GM12878 (cell line): ENCODE data around the gene MMP15. TPM values are rescaled to one million over a fixed set of nuclear protein-coding genes. Genes with fewer than 3 reads are reported as not detected.

Experiments
- ATAC-seq: fragments of 200-7000 bp; cut with Tn5 transposase; 3 replicates; pipeline ENCODE4 v1.9.1; 2020; ENCODE audit warnings: mild to moderate bottlenecking, moderate library complexity
- BruUV-seq: library from RNA; stranded (reverse); fragments of 400-500 nt; replicated peaks from 2 replicates; lab custom pipeline; 2021; lab: Mats Ljungman, UMichigan
- CTCF ChIA-PET: fragments of 300-600 bp; sonication (Branson Sonifier 250); formaldehyde crosslinking; extraction: SDS; loops from one replicate; lab custom pipeline; 2021; ENCODE audit warnings: inconsistent platforms; lab: Yijun Ruan, JAX
- POLR2A ChIA-PET: fragments of 350-600 bp; formaldehyde crosslinking; extraction: SDS; loops from one replicate; lab custom pipeline; 2021; ENCODE audit warnings: inconsistent platforms; lab: Charles Lee
- RAD21 ChIA-PET: fragments of 300-600 bp; sonication (Branson Sonifier 250); formaldehyde crosslinking; loops from one replicate; lab custom pipeline; 2023; ENCODE audit warnings: antibody characterized with exemption; ENCODE audit not compliant: unreplicated experiment; lab: Charles Lee
- SMC1A ChIA-PET: fragments of 300-600 bp; sonication (Branson Sonifier 250); formaldehyde crosslinking; loops from one replicate; lab custom pipeline; 2023; ENCODE audit not compliant: unreplicated experiment, uncharacterized antibody; lab: Charles Lee
- DNase-seq: peaks from one replicate; pipeline ENCODE4 v3.0.0-alpha.2; 2011; ENCODE audit warnings: low read depth, low spot score
- FAIRE-seq: peaks from 3 replicates; lab custom pipeline; 2011; peaks lifted over from hg19 to GRCh38; lab: Jason Lieb, UNC
- H2AFZ ChIP-seq: 2 replicates; pipeline ENCODE4 v1.6.0; 2011; ENCODE audit warnings: low read depth, low read length, control low read depth; ENCODE audit not compliant: control insufficient read depth
- H3K27ac ChIP-seq: 2 replicates; pipeline ENCODE4 v1.5.1; 2011; ENCODE audit warnings: control low read depth; ENCODE audit not compliant: control insufficient read depth, insufficient read depth
- H3K27me3 ChIP-seq, 2 experiments: replicated peaks in 1 of 2; 2 replicates each; pipeline versions ENCODE4 v1.6.0 to v1.6.1; 2011; ENCODE audit warnings: low read length in 1 of 2; ENCODE audit not compliant: control insufficient read depth in 2 of 2, insufficient read depth in 2 of 2
- H3K36me3 ChIP-seq, 2 experiments: 2 replicates each; pipeline ENCODE4 v1.5.1; 2011; ENCODE audit warnings: low read length in 1 of 2; ENCODE audit not compliant: control insufficient read depth in 2 of 2, insufficient read depth in 2 of 2
- H3K4me1 ChIP-seq: 2 replicates; pipeline ENCODE4 v1.6.1; 2011; ENCODE audit warnings: mild to moderate bottlenecking, low read length, moderate library complexity, mixed read lengths; ENCODE audit not compliant: control insufficient read depth, insufficient read depth
- H3K4me2 ChIP-seq: 2 replicates; pipeline ENCODE4 v1.6.0; 2011; ENCODE audit warnings: control low read depth; ENCODE audit not compliant: control insufficient read depth, insufficient read depth
- H3K4me3 ChIP-seq: fragments of 200-600 bp; sonication (generic); 2 replicates; pipeline ENCODE4 v1.5.1; 2016
- H3K79me2 ChIP-seq: 2 replicates; pipeline ENCODE4 v1.6.0; 2011; ENCODE audit warnings: low read length; ENCODE audit not compliant: control insufficient read depth, insufficient read depth
- H3K9ac ChIP-seq: 2 replicates; pipeline ENCODE4 v1.8.0; 2011; ENCODE audit warnings: low read length, control low read depth, mixed read lengths; ENCODE audit not compliant: control insufficient read depth, insufficient read depth
- H3K9me3 ChIP-seq: replicated peaks from 3 replicates; pipeline ENCODE4 v1.5.1; 2011; ENCODE audit warnings: mild to moderate bottlenecking, low read length; ENCODE audit not compliant: control insufficient read depth, insufficient read depth
- H4K20me1 ChIP-seq: 2 replicates; pipeline ENCODE4 v1.6.0; 2011; ENCODE audit not compliant: control insufficient read depth, insufficient read depth
- HDAC6 ChIP-seq: fragments of 200-600 bp; sonication (generic); IDR thresholded peaks from one replicate; pipeline ENCODE4 v1.8.0; 2017; ENCODE audit warnings: antibody characterized with exemption; ENCODE audit not compliant: unreplicated experiment
- POLR2A ChIP-seq: IDR thresholded peaks from 2 replicates; pipeline ENCODE4 v1.6.1; 2011; ENCODE audit warnings: low read depth, mild to moderate bottlenecking, low read length
- RELB ChIP-seq: fragments of 450-650 bp; IDR thresholded peaks from 2 replicates; pipeline ENCODE4 v1.6.1; 2017; ENCODE audit warnings: low read depth, mild to moderate bottlenecking, moderate library complexity
- WGBS: methylation state at CpG from one replicate; pipeline ENCODE4 v1.1.6; 2016; ENCODE audit warnings: low lambda C conversion rate; ENCODE audit not compliant: insufficient replicate concordance, insufficient coverage; ENCODE audit errors: missing lambda C conversion rate; 5-methylcytosine and 5-hydroxymethylcytosine counted together
- in situ Hi-C: fragments of 300-500 bp; cut with MboI; formaldehyde crosslinking; loops from 9 replicates; pipeline ENCODE4 v1.14.3; 2018; ENCODE audit warnings: mixed read lengths
- intact Hi-C: fragments of 100-400 bp; cut with micrococcal nuclease; formaldehyde crosslinking; loops from one replicate; pipeline ENCODE4 v1.14.2; 2022; ENCODE audit not compliant: unreplicated experiment
- polyA plus RNA-seq, 11 experiments: library from polyadenylated mRNA; depleted of rRNA in 4 of 11; unstranded in 6 of 11; stranded (reverse) in 5 of 11; fragments of >200 nt; fragmentation: Nextera tagmentation in 4 of 11; fragmentation: Illumina TruSeq in 1 of 11; extraction: Ambion mirVana in 4 of 11; extraction: Trizol in 1 of 11; gene quantifications; 1 replicate in 1 of 11; 2 replicates in 10 of 11; pipeline versions ENCODE4 v1.2.1 to v1.2.3, GENCODE V29; 2011 to 2016; ENCODE audit warnings: inconsistent platforms in 2 of 11, missing spikeins in 2 of 11, low read depth in 1 of 11
- total RNA-seq, 4 experiments: library from RNA; depleted of rRNA in 3 of 4; stranded (reverse); fragments of >200 nt in 3 of 4; fragmentation: Illumina TruSeq in 1 of 4; extraction: Trizol in 1 of 4; gene quantifications; 2 replicates each; pipeline versions ENCODE4 v1.2.1 to v1.2.3, GENCODE V29; 2013 to 2021

Gene MMP15
- total and polyA plus RNA-seq, 10 of the 15 experiments (the other 5 are each of a cell fraction or from before 2014, with no cell fraction given), result 0.08 to 0.56 (median 0.10) TPM; not detected in 7

GRCh38 chr16:58027161-58027915, 1.8 kb downstream of the MMP15 start:
- Histone ChIP-seq H3K79me2 (no peaks in the 10 kb centered on the region), H3K9ac (no peak overlapping the region), H3K4me1 (no peaks in the 10 kb centered on the region; the same call in 1 of the 2 replicates), H3K9me3 (no peaks in the 10 kb centered on the region), H3K27me3 (peaks cover 11 to 13% of the 10 kb centered on the region in 2 experiments), H3K36me3 (no peaks in the 10 kb centered on the region), H4K20me1 (no peaks in the 10 kb centered on the region), H2AFZ (no peak overlapping the region), H3K27ac (no peak overlapping the region), H3K4me2 (no peak overlapping the region), H3K4me3 (no peak overlapping the region)
- ATAC-seq (0 out of 3 replicates have a peak, but pooled peaks have one; percentile 9), DNase-seq (no peak), FAIRE-seq (no peak)
- RAD21 ChIA-PET, result interaction anchor here (1.3 to 1.4 kb wide), 2 partner anchors 94 to 96 kb away, joined by 3 to 5 read pairs; no protein-coding TSS in a partner anchor
- SMC1A ChIA-PET, result interaction anchor here (0.8 to 1.8 kb wide), 3 partner anchors 76 to 99 kb away, joined by 3 to 6 read pairs (median 4); no protein-coding TSS in a partner anchor
- WGBS, result 55% methylated on average over 35 of the region's 43 CpGs
- TF ChIP-seq POLR2A, result no peak
- TF ChIP-seq HDAC6, result peak; percentile 64
- CTCF ChIA-PET, result interaction anchor here (1.4 to 2.9 kb wide), 3 partner anchors 70 to 95 kb away, joined by 4 to 13 read pairs (median 7); no protein-coding TSS in a partner anchor
- BruUV-seq, result no TSS peak
- intact Hi-C loops (loop anchor here (10.0 kb wide), 1 partner anchor 167 kb away; the partner anchor contains the start of gene CSNK2A2), in situ Hi-C loops (no loop called here)
- POLR2A ChIA-PET, result interaction anchor here (1.4 kb wide), 1 partner anchor 98 kb away, joined by 3 read pairs; no protein-coding TSS in a partner anchor

- no peak for ATAC-seq
- Histone ChIP-seq H3K4me3 (no peak overlapping the region), H3K4me2 (no peak overlapping the region), H3K27me3 (peaks cover 11 to 13% of the 10 kb centered on the region in 2 experiments), H3K9ac (no peak overlapping the region), H3K36me3 (no peaks in the 10 kb centered on the region), H3K9me3 (no peaks in the 10 kb centered on the region), H4K20me1 (no peaks in the 10 kb centered on the region), H3K79me2 (no peaks in the 10 kb centered on the region), H3K4me1 (no peaks in the 10 kb centered on the region; the same call in 1 of the 2 replicates), H3K27ac (no peak overlapping the region), H2AFZ (no peak overlapping the region)
- intact Hi-C loops (loop anchor here (10.0 kb wide), 1 partner anchor 167 kb away; the partner anchor contains the start of gene CSNK2A2), in situ Hi-C loops (no loop called here)
- DNase-seq, result no peak
- ChIA-PET RAD21 (interaction anchor here (1.3 to 1.4 kb wide), 2 partner anchors 93 to 96 kb away, joined by 3 to 5 read pairs; no protein-coding TSS in a partner anchor), POLR2A (interaction anchor here (1.4 kb wide), 1 partner anchor 98 kb away, joined by 3 read pairs; no protein-coding TSS in a partner anchor), SMC1A (interaction anchor here (1.1 to 1.8 kb wide), 2 partner anchors 75 to 94 kb away, joined by 4 to 6 read pairs; no protein-coding TSS in a partner anchor), CTCF (interaction anchor here (1.4 to 2.9 kb wide), 2 partner anchors 69 to 94 kb away, joined by 7 to 13 read pairs; no protein-coding TSS in a partner anchor)
- BruUV-seq, result no TSS peak
- WGBS, result 83% methylated on average over 8 of the region's 8 CpGs
- no peak for TF ChIP-seq RELB
- FAIRE-seq, result no peak
These were observed 2.4 kb downstream of the MMP15 start for GRCh38 chr16:58027916-58028455.
